ENCODE measurements around the gene ZBTB5. TPM values are rescaled to one million over a fixed set of nuclear protein-coding genes. Genes with fewer than 3 reads are reported as not detected.

Gene ZBTB5
- total RNA-seq, 4 donors from 2014 or later, result 9.1 to 15.1 (median 12.8) TPM

- H3K9me3 ChIP-seq, result no peaks in the 10 kb centered on the region
- no peaks in the 10 kb centered on the region for H3K27me3 ChIP-seq
- H3K4me3 ChIP-seq, result no peak overlapping the region
- no peaks in the 10 kb centered on the region for H3K36me3 ChIP-seq
- TF ChIP-seq CTCF (IDR thresholded peaks at IDR 0.05) (no peak), POLR2A (IDR thresholded peaks at IDR 0.05) (no peak)
- peak in 1 of 3 donors; percentile 29 for DNase-seq
- no peak overlapping the region for H3K27ac ChIP-seq
- no peaks in the 10 kb centered on the region for H3K4me1 ChIP-seq
Measured at GRCh38 chr9:37509536-37509935, 44.3 kb upstream of the ZBTB5 start.

- Histone ChIP-seq H3K4me1 (no peaks in the 10 kb centered on the region), H3K27me3 (no peaks in the 10 kb centered on the region), H3K27ac (no peak overlapping the region), H3K4me3 (no peak overlapping the region), H3K36me3 (no peaks in the 10 kb centered on the region), H3K9me3 (no peaks in the 10 kb centered on the region)
- peak in 1 of 3 donors; percentile 31 for DNase-seq
- peak in 3 of 6 experiments; percentile 41 to 44 (median 41) for TF ChIP-seq CTCF (IDR thresholded peaks at IDR 0.05)
- TF ChIP-seq POLR2A (IDR thresholded peaks at IDR 0.05), result no peak
Measured at GRCh38 chr9:37508834-37509206, 43.6 kb upstream of the ZBTB5 start.

GRCh38 chr9:37508135-37508833 lies 43.0 kb upstream of the ZBTB5 start:
- Histone ChIP-seq H3K4me1 (no peaks in the 10 kb centered on the region), H3K27ac (no peak overlapping the region), H3K36me3 (no peaks in the 10 kb centered on the region), H3K4me3 (no peak overlapping the region), H3K9me3 (no peaks in the 10 kb centered on the region), H3K27me3 (no peaks in the 10 kb centered on the region)
- no peak for TF ChIP-seq CTCF (IDR thresholded peaks at IDR 0.05)
- no peak for TF ChIP-seq POLR2A (IDR thresholded peaks at IDR 0.05)
- DNase-seq, result peak in 1 of 3 donors; percentile 39

GRCh38 chr9:37507566-37508134 lies 42.4 kb upstream of the ZBTB5 start:
- no peaks in the 10 kb centered on the region for H3K4me1 ChIP-seq
- no peak overlapping the region for H3K27ac ChIP-seq
- TF ChIP-seq CTCF (IDR thresholded peaks at IDR 0.05), result no peak
- TF ChIP-seq POLR2A (IDR thresholded peaks at IDR 0.05), result no peak
- H3K9me3 ChIP-seq, result no peaks in the 10 kb centered on the region
- H3K27me3 ChIP-seq, result no peaks in the 10 kb centered on the region
- H3K36me3 ChIP-seq, result peaks cover 0 to under 1% (median 0%) of the 10 kb centered on the region in 3 donors
- DNase-seq, result peak in 1 of 3 donors; percentile 15
- no peak overlapping the region for H3K4me3 ChIP-seq

- H3K36me3 ChIP-seq, result peaks cover 0 to 24% (median 0%) of the 10 kb centered on the region in 3 donors
- H3K4me1 ChIP-seq, result no peaks in the 10 kb centered on the region
- no peak overlapping the region for H3K4me3 ChIP-seq
- DNase-seq, result peak in 1 of 3 donors; percentile 23
- peak overlapping the region in 1 of 4 donors; percentile 46 for H3K27ac ChIP-seq
- no peak for TF ChIP-seq CTCF (IDR thresholded peaks at IDR 0.05)
- no peak for TF ChIP-seq POLR2A (IDR thresholded peaks at IDR 0.05)
- H3K27me3 ChIP-seq, result no peaks in the 10 kb centered on the region
- no peaks in the 10 kb centered on the region for H3K9me3 ChIP-seq
Measured at GRCh38 chr9:37504605-37505004, 39.4 kb upstream of the ZBTB5 start.

All from Peyer's patch (tissue), 4 donors.